NCI-H524 (cell line): ENCODE results near the gene MACROD2.

Experiments used
- DNase-seq, 2 experiments: peaks; one replicate each; lab custom pipeline; 2025; lab: John Stamatoyannopoulos, UW

The MACROD2 gene

GRCh38 chr20:14710951-14711350 is 715.6 kb downstream of the MACROD2 start:
- DNase-seq, result no peak

DNA sequence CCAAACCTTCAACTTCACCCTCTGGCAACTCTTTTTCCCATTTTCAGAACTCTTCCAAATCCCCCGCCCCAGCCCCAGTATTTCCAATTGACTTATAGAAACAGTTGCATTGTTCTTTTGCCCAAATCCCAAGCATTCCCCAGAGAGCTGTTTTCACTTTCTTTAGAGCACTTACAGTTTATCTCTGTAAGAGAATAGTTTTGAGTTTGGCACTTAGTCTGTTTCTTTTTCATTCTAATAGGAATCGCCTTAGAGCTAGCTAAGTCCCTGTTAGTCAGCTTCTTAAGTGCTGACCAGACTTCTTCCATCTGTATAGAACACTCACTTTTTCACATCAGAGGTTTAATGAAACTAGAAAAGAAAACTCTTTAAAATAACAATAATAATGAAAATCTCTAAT is 716.3 kb downstream of the MACROD2 start:
- no peak for DNase-seq

DNA sequence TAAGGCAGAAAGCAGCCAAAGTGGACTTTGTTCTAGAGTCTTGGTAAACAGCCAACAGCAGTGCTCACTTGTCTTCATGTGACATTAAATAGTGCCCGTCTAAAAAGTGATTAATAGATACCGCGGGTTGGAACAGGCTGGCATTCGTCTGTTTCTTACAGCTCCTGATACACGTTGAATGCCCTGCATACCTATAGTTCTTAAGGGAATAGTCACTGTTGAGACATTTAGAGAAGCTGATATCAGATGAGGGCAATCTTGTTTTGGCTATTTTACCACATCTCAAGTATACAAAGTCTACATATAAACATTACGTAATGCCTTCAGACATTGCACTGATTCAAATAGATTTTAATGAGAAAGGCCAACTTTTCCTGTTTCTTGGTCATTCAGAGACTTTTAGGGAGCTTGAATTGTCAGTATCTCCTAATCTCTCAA is 717.0 kb downstream of the MACROD2 start:
- DNase-seq, result no peak

- peak in 1 of 2 experiments; percentile 55 for DNase-seq
Measured at GRCh38 chr20:14715400-14715799, 720.1 kb downstream of the MACROD2 start.

DNA sequence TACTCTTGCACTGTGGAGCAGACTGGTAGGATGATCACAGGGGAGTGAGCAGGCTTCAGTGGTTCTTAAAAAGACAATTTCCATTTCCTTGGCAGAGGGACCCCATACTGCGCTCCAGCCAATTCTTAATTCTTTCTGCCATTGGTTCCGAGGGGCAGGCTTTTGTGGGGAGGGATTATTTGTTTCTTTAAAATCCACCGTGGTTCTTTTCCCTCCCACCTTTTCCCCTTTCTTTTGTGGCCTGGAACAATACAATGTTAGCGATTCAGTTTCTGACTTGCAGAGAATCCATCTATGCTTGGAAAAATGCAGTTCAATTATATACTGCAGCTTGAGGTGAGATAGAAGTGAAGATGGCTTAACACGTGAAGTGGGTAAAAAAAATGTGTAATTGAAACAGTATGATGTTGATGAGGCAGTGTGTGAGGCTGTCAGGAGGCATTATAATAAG is 721.1 kb downstream of the MACROD2 start:
- peak in 1 of 2 experiments; percentile 36 for DNase-seq

- DNase-seq, result no peak
Measured at GRCh38 chr20:14717134-14717999, 722.1 kb downstream of the MACROD2 start.

GRCh38 chr20:14720251-14720650 is 724.9 kb downstream of the MACROD2 start:
- no peak for DNase-seq

GRCh38 chr20:14721926-14722452 is 726.7 kb downstream of the MACROD2 start:
- DNase-seq, result no peak

GRCh38 chr20:14723614-14724013 is 728.3 kb downstream of the MACROD2 start:
- DNase-seq, result no peak

DNA sequence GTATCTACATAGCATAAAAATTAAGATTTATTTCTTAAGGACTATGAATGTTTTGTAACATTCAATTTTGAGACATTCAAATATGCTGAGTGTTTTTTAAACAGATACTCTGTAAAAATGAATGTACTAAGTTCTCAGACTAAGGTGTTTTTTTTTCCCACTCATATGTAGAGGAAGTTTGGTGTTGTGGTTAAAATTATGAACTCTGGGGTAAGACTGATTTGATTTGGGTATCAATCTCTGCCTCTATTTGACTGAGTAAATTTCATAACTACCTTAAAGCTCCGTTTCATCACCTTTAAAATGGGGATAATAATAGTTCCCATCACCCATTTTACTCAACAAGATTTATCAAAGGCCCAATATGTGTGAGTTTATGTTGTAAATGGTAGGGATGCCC is 728.7 kb downstream of the MACROD2 start:
- DNase-seq, result no peak

DNA sequence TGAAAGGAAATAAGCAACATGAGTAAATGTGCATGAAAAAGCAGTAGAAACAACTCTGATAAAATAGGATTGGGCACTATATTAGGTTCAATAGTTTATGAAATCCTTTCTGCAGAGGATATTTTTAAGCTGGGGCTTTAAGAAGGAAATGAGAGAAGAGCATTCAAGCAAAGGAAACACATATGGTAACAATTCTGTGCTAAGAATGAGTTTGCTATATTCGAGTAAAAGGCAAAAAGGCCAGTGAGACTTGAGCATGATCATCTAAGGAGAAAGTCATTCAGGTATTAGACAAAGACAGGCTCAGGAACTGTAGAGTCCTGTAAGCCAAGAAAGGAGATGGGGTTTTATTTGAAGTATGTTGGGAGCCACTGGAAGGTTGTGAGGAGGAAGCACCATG is 729.2 kb downstream of the MACROD2 start:
- no peak for DNase-seq

DNA sequence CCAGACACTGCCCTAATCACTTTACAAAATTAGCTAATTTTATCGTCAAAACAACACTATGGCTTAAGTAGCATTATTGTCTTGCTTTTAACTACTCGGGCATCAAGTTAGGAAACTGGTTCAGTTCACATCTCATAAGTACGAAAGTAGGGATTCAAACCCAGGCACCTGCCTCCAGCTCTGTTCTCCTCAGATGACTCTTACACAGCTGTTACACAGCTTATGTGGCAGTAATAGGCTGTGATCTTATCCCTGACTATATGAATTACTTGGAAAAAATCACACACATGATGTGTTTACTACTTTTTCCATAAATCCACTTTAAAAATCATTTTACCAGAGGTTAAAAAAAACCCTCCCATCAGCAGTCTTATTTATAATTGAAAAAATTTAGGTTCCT is 731.3 kb downstream of the MACROD2 start:
- peak in 1 of 2 experiments; percentile 43 for DNase-seq

DNA sequence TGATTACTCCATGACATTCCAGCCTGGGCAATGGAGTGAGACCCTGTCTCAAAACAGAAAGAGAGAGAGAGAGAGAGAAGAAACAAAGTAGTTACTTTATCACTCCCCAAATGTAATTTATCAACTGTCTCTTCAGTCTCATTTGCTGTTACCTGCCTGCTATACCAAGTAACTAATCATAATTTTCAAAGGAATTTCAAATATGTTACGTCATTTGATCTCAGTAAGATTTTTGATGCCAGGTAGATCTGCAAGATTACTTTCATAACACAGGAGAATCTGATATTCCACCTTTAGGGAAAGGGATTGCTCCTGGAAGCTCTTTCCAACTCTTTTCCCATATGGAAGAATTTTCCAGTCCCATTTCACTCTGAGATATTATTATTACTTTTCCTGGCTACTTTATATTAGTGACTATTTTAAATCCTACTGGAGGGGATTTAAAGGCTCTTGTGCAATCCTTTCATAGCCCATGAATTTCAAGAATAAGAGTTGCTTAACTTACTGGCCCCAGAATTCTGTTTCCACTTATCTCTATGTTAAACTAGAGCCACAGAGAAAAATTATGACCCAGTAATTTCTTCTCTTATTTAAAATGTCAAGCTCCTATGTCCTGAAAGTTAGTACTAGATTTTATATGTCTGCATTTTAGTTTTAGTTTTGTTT is 732.3 kb downstream of the MACROD2 start:
- DNase-seq, result no peak

DNA sequence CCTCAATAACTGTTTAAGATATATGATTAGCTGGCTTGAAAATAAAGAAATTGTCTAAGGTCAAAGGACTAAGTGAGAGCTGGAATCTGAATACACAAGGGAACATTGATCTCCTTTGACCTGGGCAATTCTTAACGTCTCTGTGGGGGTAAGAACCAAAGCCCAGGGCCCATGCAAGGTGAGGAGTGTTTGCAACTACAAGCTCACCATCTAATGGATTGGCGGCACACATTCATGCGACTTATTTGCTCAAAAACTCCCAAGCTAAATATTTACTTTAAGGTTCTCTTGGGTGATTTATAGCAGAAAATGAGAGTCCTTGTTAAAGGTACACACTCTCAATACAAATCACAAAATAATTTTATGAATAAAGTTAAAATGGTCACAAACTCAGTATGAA is 734.1 kb downstream of the MACROD2 start:
- no peak for DNase-seq

GRCh38 chr20:14732343-14732742 is 737.0 kb downstream of the MACROD2 start:
- no peak for DNase-seq

- no peak for DNase-seq
Measured at GRCh38 chr20:14732996-14733395, 737.7 kb downstream of the MACROD2 start.

- DNase-seq, result no peak
Measured at GRCh38 chr20:14740380-14740779, 745.1 kb downstream of the MACROD2 start.

DNA sequence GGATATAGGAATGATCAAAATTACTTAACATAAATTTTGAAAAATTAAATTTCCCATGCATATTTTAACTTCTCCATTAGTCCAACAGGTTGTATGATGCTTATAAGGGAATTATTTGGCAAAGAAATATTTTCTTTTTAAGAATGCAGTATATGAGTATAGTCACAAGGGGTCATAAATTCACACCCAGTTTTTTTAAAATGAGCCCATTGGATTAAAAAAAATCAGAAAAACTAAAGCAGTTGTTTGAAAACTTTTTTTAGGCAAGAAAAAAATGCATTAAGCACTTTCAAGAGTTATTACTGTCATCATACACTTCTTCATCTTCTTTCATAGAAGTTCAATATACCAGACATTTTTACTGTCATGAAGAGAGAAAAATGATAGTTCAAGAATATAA is 746.3 kb downstream of the MACROD2 start:
- no peak for DNase-seq

DNA sequence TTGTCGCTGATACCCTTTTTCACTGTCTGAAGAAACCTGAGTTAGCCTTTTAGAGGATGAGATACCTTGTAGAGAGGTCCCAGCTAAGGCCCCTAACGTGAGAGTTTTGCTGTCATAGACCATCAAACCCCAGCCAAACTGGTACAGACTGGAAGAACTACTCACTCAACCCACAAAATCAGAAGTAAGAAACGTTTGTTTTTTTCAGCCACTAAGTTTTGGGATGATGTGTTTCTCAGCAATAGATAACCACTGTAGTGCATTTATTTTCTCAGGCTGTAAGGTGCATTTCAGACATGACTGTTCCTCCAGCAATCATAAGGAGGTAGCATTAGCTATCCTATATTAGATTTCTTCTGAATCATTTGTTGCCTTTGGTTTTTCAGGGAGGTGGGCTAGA is 749.4 kb downstream of the MACROD2 start:
- DNase-seq, result no peak

GRCh38 chr20:14745830-14746229 is 750.5 kb downstream of the MACROD2 start:
- no peak for DNase-seq

DNA sequence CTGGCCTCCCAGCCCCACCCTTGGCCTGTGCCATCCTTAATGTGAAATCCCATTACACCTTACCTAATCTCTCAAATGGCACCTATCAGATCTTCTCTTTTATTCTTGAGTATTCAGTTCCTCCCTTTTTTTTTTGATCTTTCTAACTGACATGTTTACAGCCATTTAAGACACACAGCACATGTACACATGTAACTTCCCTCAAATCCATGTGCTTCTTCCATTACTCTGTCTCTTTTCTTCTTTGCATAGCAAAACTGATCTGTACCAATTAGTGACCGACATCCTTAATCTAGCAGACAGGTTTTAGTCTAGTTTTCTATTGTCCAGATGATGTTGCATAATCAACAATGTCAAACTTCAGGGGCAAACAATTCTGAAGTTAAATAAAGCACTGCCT is 755.9 kb downstream of the MACROD2 start:
- no peak for DNase-seq

GRCh38 chr20:14757728-14758127 is 762.4 kb downstream of the MACROD2 start:
- DNase-seq, result no peak

DNA sequence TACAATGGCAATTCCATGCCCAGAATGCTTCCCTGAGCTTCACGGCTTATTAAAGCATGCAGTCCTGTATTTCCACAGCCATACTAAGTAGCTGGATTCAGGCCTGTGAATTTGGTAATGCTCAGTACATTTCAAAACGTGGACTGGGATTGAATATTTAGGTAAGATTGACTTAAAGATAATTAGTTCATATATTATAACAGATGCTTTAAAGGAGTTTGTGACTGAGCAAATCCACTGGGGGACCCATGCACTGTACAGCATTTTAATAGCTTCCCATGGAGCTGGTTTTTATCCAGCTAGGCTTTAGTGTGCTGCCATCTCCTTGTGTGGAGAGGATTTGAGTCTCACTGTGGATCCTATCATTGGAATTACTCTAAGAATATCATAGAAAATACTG is 763.0 kb downstream of the MACROD2 start:
- no peak for DNase-seq
